Nephron progenitor cell (in vitro differentiated cells): Measurements from ENCODE around the gene FBRSL1.
A peak's percentile ranks its signal among the peaks of the same experiment; 100 is the strongest.

Experiments used
- DNase-seq: peaks from one replicate; pipeline ENCODE4 v3.0.0; 2021
- H3K27ac Mint-ChIP-seq: 2 replicates; pipeline ENCODE4 v1.8.0; 2021; ENCODE audit warnings: mild to moderate bottlenecking, moderate library complexity, mixed read lengths
- H3K27me3 Mint-ChIP-seq: 2 replicates; pipeline ENCODE4 v1.8.0; 2021; ENCODE audit warnings: mild to moderate bottlenecking, low read depth, mixed read lengths; ENCODE audit not compliant: poor library complexity
- H3K36me3 Mint-ChIP-seq: 2 replicates; pipeline ENCODE4 v1.8.0; 2021; ENCODE audit warnings: low read depth, mixed read lengths
- H3K4me1 Mint-ChIP-seq: 2 replicates; pipeline ENCODE4 v1.8.0; 2021; ENCODE audit warnings: mixed read lengths
- H3K4me3 Mint-ChIP-seq: 2 replicates; pipeline ENCODE4 v1.8.0; 2021; ENCODE audit warnings: mild to moderate bottlenecking, moderate library complexity, mixed read lengths
- H3K9me3 Mint-ChIP-seq: 2 replicates; pipeline ENCODE4 v1.8.0; 2021; ENCODE audit warnings: mild to moderate bottlenecking, moderate library complexity, mixed read lengths
- TF ChIP-seq, protein P1 (sequence below): fragments of 200-600 bp; sonication (generic); IDR thresholded peaks from 2 replicates; pipeline ENCODE4 v1.5.0; 2021; ENCODE audit warnings: antibody characterized with exemption

Gene FBRSL1

DNA sequence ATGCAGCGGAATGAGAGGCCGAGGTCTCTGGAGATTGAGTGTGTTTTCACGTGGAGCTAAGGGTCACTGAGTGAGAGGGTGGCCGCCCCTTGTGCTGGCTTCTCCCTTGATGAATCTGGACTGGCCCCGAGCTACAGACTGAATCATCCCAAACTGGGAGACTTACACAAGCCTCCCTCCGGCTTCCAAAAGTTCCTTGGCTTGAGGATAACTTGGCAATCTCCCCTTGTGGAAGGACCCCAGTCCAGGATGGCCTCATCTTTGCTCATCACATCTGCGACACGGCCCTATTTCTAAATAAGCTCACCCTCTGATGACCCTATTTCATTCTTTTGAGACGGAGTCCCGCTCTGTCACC is 41.5 kb upstream of the FBRSL1 start:
- Mint-ChIP-seq H3K9me3 (peaks cover 12% of the 10 kb centered on the region), H3K27ac (no peak overlapping the region), H3K36me3 (peaks cover 1% of the 10 kb centered on the region), H3K4me3 (no peak overlapping the region), H3K27me3 (peaks cover 13% of the 10 kb centered on the region), H3K4me1 (peaks cover 54% of the 10 kb centered on the region)
- no peak for DNase-seq
- TF ChIP-seq, protein P1, sequence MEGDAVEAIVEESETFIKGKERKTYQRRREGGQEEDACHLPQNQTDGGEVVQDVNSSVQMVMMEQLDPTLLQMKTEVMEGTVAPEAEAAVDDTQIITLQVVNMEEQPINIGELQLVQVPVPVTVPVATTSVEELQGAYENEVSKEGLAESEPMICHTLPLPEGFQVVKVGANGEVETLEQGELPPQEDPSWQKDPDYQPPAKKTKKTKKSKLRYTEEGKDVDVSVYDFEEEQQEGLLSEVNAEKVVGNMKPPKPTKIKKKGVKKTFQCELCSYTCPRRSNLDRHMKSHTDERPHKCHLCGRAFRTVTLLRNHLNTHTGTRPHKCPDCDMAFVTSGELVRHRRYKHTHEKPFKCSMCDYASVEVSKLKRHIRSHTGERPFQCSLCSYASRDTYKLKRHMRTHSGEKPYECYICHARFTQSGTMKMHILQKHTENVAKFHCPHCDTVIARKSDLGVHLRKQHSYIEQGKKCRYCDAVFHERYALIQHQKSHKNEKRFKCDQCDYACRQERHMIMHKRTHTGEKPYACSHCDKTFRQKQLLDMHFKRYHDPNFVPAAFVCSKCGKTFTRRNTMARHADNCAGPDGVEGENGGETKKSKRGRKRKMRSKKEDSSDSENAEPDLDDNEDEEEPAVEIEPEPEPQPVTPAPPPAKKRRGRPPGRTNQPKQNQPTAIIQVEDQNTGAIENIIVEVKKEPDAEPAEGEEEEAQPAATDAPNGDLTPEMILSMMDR: no peak

- Mint-ChIP-seq H3K36me3 (no peaks in the 10 kb centered on the region), H3K27me3 (peaks cover 10% of the 10 kb centered on the region), H3K4me1 (peaks cover 49% of the 10 kb centered on the region), H3K27ac (no peak overlapping the region), H3K9me3 (peaks cover 7% of the 10 kb centered on the region), H3K4me3 (no peak overlapping the region)
- DNase-seq: no peak
- TF ChIP-seq, protein P1: no peak
These were observed 40.2 kb upstream of the FBRSL1 start for GRCh38 chr12:132449565-132450417.

GRCh38 chr12:132450418-132451171 is 39.4 kb upstream of the FBRSL1 start:
- Mint-ChIP-seq H3K27me3 (peaks cover 14% of the 10 kb centered on the region), H3K36me3 (no peaks in the 10 kb centered on the region), H3K27ac (no peak overlapping the region), H3K4me1 (peaks cover 49% of the 10 kb centered on the region), H3K4me3 (no peak overlapping the region), H3K9me3 (peaks cover 11% of the 10 kb centered on the region)
- TF ChIP-seq, protein P1: no peak
- no peak for DNase-seq

GRCh38 chr12:132451172-132451835 is 38.6 kb upstream of the FBRSL1 start:
- Mint-ChIP-seq H3K36me3 (no peaks in the 10 kb centered on the region), H3K27ac (no peak overlapping the region), H3K9me3 (peaks cover 8% of the 10 kb centered on the region), H3K4me1 (peaks cover 49% of the 10 kb centered on the region), H3K4me3 (no peak overlapping the region), H3K27me3 (peaks cover 17% of the 10 kb centered on the region)
- TF ChIP-seq, protein P1: no peak
- DNase-seq: peak; percentile 2

- TF ChIP-seq, protein P1: no peak
- no peak for DNase-seq
- Mint-ChIP-seq H3K4me1 (peaks cover 54% of the 10 kb centered on the region), H3K36me3 (no peaks in the 10 kb centered on the region), H3K9me3 (peaks cover 8% of the 10 kb centered on the region), H3K27ac (no peak overlapping the region), H3K27me3 (peaks cover 16% of the 10 kb centered on the region), H3K4me3 (no peak overlapping the region)
These were observed 38.1 kb upstream of the FBRSL1 start for GRCh38 chr12:132451836-132452195.
